CD4-positive, alpha-beta memory T cell (primary cell): ENCODE data around the gene NOS1AP. TPM values are rescaled to one million over a fixed set of nuclear protein-coding genes. Genes with fewer than 3 reads are reported as not detected.
"Not testable (repeated sequence)": the region's sequence is repeated elsewhere in the genome, so short reads cannot be mapped to it uniquely, and the experiment has no call there.

ENCODE experiments used
- CTCF ChIA-PET: fragments of 350-600 bp; sonication (Branson Sonifier 250); formaldehyde crosslinking; loops from one replicate; lab custom pipeline; 2021; ENCODE audit warnings: inconsistent platforms; ENCODE audit not compliant: partially characterized antibody; lab: Charles Lee
- POLR2A ChIA-PET: fragments of 350-600 bp; sonication (Branson Sonifier 250); formaldehyde crosslinking; loops from one replicate; lab custom pipeline; 2021; ENCODE audit not compliant: partially characterized antibody; lab: Charles Lee
- DNase-seq, 5 donors: peaks; one replicate each; pipeline versions ENCODE4 v3.0.0 to v3.0.0-alpha.2; 2020 to 2022; ENCODE audit warnings: mixed read lengths in 1 of 5
- H3K27ac ChIP-seq: one replicate; pipeline ENCODE4 v1.7.0; 2013; ENCODE audit warnings: low read depth, low read length
- H3K27me3 ChIP-seq: 2 replicates; pipeline ENCODE4 v1.7.0; 2013; ENCODE audit warnings: mild to moderate bottlenecking, low read length, moderate library complexity; ENCODE audit not compliant: insufficient read depth
- H3K36me3 ChIP-seq: 2 replicates; pipeline ENCODE4 v1.7.0; 2013; ENCODE audit warnings: mild to moderate bottlenecking, low read length, moderate library complexity; ENCODE audit not compliant: insufficient read depth
- H3K4me1 ChIP-seq: 2 replicates; pipeline ENCODE4 v1.7.0; 2013; ENCODE audit warnings: mild to moderate bottlenecking, low read length, moderate library complexity; ENCODE audit not compliant: insufficient read depth
- H3K4me3 ChIP-seq, 2 donors: one replicate each; pipeline ENCODE4 v1.7.0; 2013; ENCODE audit warnings: low read length in 2 of 2, mild to moderate bottlenecking in 1 of 2
- H3K9me3 ChIP-seq, 2 donors: one replicate each; pipeline ENCODE4 v1.7.0; 2013; ENCODE audit warnings: low read length in 2 of 2, control low read depth in 1 of 2; ENCODE audit not compliant: control insufficient read depth in 1 of 2
- H3K27ac Mint-ChIP-seq, 7 donors: one replicate each; pipeline ENCODE4 v1.8.0; 2020 to 2021; ENCODE audit warnings: mixed read lengths in 7 of 7, mild to moderate bottlenecking in 6 of 7, inconsistent platforms in 3 of 7, moderate library complexity in 3 of 7
- H3K27me3 Mint-ChIP-seq, 2 donors: one replicate each; pipeline ENCODE4 v1.8.0; 2020 to 2021; ENCODE audit warnings: mixed read lengths in 2 of 2
- H3K36me3 Mint-ChIP-seq, 2 donors: one replicate each; pipeline ENCODE4 v1.8.0; 2020 to 2021; ENCODE audit warnings: mixed read lengths in 2 of 2, inconsistent platforms in 1 of 2, mild to moderate bottlenecking in 1 of 2
- H3K4me1 Mint-ChIP-seq, 4 donors: one replicate each; pipeline ENCODE4 v1.8.0; 2020 to 2021; ENCODE audit warnings: mixed read lengths in 4 of 4, mild to moderate bottlenecking in 1 of 4
- H3K4me3 Mint-ChIP-seq, 8 donors: one replicate each; pipeline ENCODE4 v1.8.0; 2020 to 2021; ENCODE audit warnings: mixed read lengths in 8 of 8, mild to moderate bottlenecking in 7 of 8, moderate library complexity in 6 of 8, inconsistent platforms in 3 of 8
- H3K9me3 Mint-ChIP-seq, 8 donors: one replicate each; pipeline ENCODE4 v1.8.0; 2020 to 2021; ENCODE audit warnings: mixed read lengths in 8 of 8, mild to moderate bottlenecking in 5 of 8, inconsistent platforms in 3 of 8, moderate library complexity in 1 of 8
- intact Hi-C: fragments of 100-400 bp; cut with micrococcal nuclease; formaldehyde crosslinking; loops from one replicate; pipeline ENCODE4 v1.15.1; 2023
- polyA plus RNA-seq, 2 donors: library from polyadenylated mRNA; unstranded; fragments of 300-500 nt; fragmentation: Illumina TruSeq; gene quantifications; one replicate each; pipeline ENCODE4 v1.2.3, GENCODE V29; 2021
- total RNA-seq, 2 experiments: library from RNA; stranded (reverse); gene quantifications; one replicate each; pipeline ENCODE4 v1.2.3, GENCODE V29; 2021

The NOS1AP gene
- total and polyA plus RNA-seq, 4 experiments from 2014 or later: not detected

DNA sequence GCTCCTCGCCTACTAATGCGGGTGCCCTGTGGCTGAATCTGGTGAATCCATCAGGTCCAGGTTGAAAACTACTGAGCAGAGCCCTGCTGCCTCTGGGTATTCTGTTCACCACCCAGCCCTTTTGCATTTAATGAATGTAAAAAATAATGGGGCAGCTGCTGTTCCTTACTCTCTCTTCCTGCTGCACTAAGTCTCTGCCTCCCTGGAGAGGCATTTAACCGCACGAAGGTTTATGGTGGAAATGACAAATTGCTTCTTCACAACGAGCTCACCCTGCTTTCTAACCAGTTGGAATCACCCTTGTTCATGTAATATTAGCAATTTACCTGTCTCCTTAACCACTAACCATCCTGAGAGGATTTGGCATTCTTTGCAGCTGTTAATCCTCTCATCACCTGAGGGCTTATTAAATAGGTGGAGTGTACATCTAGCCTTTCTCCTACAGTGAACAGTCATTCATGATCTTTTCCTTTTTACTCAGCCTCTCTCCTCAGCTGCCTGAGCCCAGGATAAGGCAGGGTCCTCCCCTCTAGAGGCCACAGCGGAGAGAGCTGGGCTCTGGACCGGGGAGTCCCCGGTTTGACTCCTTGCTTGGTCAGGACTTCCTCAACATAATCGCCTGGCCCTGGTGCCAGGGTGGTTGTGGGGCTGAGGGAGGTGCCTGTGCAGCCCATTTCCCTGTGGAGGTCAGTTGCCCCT is 97.6 kb downstream of the NOS1AP start:
- Histone ChIP-seq H3K27me3 (no peaks in the 10 kb centered on the region), H3K36me3 (no peaks in the 10 kb centered on the region), H3K9me3 (no peaks in the 10 kb centered on the region), H3K4me3 (no peak overlapping the region), H3K4me1 (no peaks in the 10 kb centered on the region), H3K27ac (no peak overlapping the region)
- Mint-ChIP-seq H3K27ac (no peak overlapping the region), H3K4me3 (no peak overlapping the region), H3K36me3 (no peaks in the 10 kb centered on the region), H3K4me1 (no peaks in the 10 kb centered on the region), H3K9me3 (no peaks in the 10 kb centered on the region), H3K27me3 (peaks cover 21 to 25% of the 10 kb centered on the region in 2 donors)
- POLR2A ChIA-PET: no interaction called here
- no peak for DNase-seq
- CTCF ChIA-PET: no interaction called here
- intact Hi-C loops: no loop called here

DNA sequence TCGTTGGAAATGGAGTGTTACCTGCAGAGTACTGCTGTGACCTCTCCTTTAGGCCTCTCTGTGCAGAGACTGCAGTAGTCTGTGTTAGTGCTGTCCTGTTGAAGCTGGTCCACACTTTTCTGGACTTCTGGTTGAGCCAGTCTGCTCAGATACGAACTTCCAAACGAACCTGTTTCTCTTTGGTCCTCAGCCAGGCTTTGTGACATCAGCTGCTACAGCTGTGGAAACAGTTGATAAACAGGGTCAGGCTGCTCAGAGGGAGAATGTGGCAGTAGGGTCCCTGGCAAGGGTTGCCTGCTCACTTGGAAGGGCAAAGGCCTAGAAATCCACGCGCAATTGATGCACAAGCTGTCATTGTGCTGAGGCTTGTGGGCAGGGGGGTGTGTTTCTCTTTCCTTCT is 98.8 kb downstream of the NOS1AP start:
- Histone ChIP-seq H3K27ac (no peak overlapping the region), H3K4me3 (no peak overlapping the region), H3K36me3 (no peaks in the 10 kb centered on the region), H3K27me3 (no peaks in the 10 kb centered on the region), H3K9me3 (no peaks in the 10 kb centered on the region), H3K4me1 (no peaks in the 10 kb centered on the region)
- Mint-ChIP-seq H3K36me3 (no peaks in the 10 kb centered on the region), H3K4me3 (no peak overlapping the region), H3K4me1 (no peaks in the 10 kb centered on the region), H3K27me3 (peaks cover 17 to 27% of the 10 kb centered on the region in 2 donors), H3K27ac (no peak overlapping the region), H3K9me3 (no peaks in the 10 kb centered on the region)
- POLR2A ChIA-PET: no interaction called here
- no peak for DNase-seq
- intact Hi-C loops: no loop called here
- CTCF ChIA-PET: no interaction called here

DNA sequence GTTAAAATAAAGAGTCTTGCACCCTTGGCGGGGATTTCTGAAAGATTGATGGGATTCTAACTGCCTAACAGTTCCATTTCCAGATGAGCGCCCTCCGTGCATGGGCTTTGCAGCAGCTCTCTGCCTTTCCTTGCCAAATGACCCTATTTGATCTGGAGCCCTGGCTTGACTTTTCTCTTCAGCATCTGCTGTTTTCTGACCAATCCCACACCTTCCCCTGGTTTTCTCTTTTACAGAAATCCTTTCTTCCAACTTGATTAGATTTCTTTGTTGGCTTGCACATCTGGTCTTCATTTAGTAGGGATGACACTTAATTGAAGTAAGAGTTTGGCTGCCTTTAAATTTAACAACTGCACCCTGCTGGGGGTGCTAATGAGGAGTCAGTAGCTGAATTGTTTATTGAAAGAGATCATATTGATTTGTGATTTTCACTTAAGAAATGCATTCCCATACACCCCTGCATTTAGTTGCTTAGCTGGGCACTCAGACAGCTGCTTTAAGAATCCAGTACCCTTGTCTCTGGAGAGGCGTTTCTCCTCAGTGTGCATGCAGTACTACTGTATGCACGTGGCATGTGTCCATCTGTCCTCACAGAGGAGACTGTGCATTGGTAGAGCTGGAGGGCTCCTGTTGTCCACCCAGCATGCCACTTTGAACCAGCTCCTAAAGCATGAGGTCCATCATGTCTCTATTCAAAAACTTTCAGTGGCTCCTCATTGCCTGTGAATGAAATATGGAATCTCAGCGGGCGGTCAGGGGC is 99.7 kb downstream of the NOS1AP start:
- Mint-ChIP-seq H3K36me3 (no peaks in the 10 kb centered on the region), H3K27ac (no peak overlapping the region), H3K4me3 (no peak overlapping the region), H3K9me3 (no peaks in the 10 kb centered on the region), H3K4me1 (no peaks in the 10 kb centered on the region), H3K27me3 (peaks cover 14 to 27% of the 10 kb centered on the region in 2 donors)
- ChIA-PET POLR2A (no interaction called here), CTCF (no interaction called here)
- intact Hi-C loops: no loop called here
- H3K27ac ChIP-seq: no peak overlapping the region
- H3K4me3 ChIP-seq: no peak overlapping the region
- H3K4me1 ChIP-seq: no peaks in the 10 kb centered on the region
- no peaks in the 10 kb centered on the region for H3K9me3 ChIP-seq
- no peak for DNase-seq
- no peaks in the 10 kb centered on the region for H3K36me3 ChIP-seq
- H3K27me3 ChIP-seq: no peaks in the 10 kb centered on the region

DNA sequence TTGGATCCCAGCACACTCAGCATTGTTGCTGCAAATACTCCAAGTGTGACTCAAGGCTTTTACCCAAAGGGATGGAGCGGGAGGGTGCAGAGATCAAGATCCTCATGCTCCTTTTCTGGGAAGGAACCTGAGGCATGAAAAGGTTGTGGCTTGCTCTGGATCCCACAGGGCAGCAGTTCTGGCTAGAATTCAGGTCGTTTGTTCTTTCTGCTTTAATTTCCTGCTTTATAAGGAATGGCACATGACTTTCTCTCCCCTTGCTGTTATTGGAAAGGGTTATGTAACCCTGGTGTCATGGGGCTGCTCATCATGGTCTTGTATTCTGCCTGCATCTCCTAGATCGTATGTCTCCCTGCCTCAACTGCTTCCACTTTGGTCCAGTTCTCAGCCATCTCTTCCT is 101.6 kb downstream of the NOS1AP start:
- Histone ChIP-seq H3K27ac (no peak overlapping the region), H3K27me3 (no peaks in the 10 kb centered on the region), H3K4me1 (no peaks in the 10 kb centered on the region), H3K4me3 (no peak overlapping the region), H3K36me3 (no peaks in the 10 kb centered on the region), H3K9me3 (no peaks in the 10 kb centered on the region)
- H3K36me3 Mint-ChIP-seq: no peaks in the 10 kb centered on the region
- intact Hi-C loops: no loop called here
- H3K27ac Mint-ChIP-seq: peak overlapping the region in 1 of 7 donors; percentile 2
- H3K27me3 Mint-ChIP-seq: peaks cover 11 to 22% of the 10 kb centered on the region in 2 donors
- CTCF ChIA-PET: no interaction called here
- no peak overlapping the region for H3K4me3 Mint-ChIP-seq
- no peaks in the 10 kb centered on the region for H3K4me1 Mint-ChIP-seq
- no peaks in the 10 kb centered on the region for H3K9me3 Mint-ChIP-seq
- POLR2A ChIA-PET: no interaction called here
- DNase-seq: no peak

DNA sequence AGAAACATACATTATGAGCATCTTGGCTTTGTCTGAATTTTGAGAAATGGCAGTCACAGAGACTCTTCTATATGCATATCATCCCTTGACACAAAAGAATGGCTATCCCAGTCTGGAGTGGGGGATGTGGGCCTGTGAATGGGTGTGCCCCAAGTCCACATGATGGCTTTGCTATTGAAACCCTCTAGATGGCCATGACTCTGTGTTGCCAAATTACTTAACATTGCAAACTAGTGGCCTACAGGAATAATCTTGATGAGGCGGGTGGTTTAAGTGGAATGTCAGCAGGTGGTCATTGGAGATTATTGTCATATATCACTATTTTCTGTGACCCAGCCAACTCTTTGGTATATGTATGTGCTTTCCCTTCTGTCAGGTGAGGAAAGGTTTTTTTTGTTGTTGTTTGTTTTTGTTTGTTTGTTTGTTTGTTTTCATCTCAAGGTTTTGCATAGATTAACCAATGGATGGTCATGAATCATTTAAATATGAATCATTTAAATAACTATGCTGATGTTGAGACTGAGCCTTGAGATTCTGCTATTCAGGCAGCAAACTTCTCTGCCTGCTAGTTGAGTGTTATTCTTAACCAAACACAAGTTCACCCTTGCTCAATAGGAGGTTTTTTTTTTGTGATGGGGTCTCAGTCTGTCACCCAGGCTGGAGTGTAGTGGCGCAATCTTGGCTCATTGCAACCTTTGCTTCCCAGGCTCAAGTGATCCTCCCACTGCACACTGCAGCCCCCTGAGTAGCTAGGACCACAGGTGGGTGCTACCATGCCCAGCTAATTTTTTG is 103.0 kb downstream of the NOS1AP start:
- POLR2A ChIA-PET: no interaction called here
- H3K27me3 Mint-ChIP-seq: peaks cover 6 to 13% of the 10 kb centered on the region in 2 donors
- DNase-seq: no peak
- no peaks in the 10 kb centered on the region for H3K4me1 ChIP-seq
- CTCF ChIA-PET: no interaction called here
- H3K4me3 Mint-ChIP-seq: no peak overlapping the region
- intact Hi-C loops: no loop called here
- no peaks in the 10 kb centered on the region for H3K27me3 ChIP-seq
- no peaks in the 10 kb centered on the region for H3K36me3 Mint-ChIP-seq
- no peak overlapping the region for H3K4me3 ChIP-seq
- H3K27ac Mint-ChIP-seq: no peak overlapping the region
- no peaks in the 10 kb centered on the region for H3K9me3 Mint-ChIP-seq
- no peak overlapping the region for H3K27ac ChIP-seq
- H3K4me1 Mint-ChIP-seq: no peaks in the 10 kb centered on the region
- H3K36me3 ChIP-seq: no peaks in the 10 kb centered on the region
- no peaks in the 10 kb centered on the region for H3K9me3 ChIP-seq

DNA sequence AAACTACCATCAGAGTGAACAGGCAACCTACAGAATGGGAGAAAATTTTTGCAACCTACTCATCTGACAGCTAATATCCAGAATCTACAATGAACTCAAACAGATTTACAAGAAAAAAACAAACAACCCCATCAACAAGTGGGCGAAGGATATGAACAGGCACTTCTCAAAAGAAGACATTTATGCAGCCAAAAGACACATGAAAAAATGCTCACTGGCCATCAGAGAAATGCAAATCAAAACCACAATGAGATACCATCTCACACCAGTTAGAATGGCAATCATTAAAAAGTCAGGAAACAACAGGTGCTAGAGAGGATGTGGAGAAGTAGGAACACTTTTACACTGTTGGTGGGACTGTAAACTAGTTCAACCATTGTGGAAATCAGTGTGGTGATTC is 104.1 kb downstream of the NOS1AP start:
- CTCF ChIA-PET, H3K27ac Mint-ChIP-seq, H3K4me3 Mint-ChIP-seq, H3K36me3 Mint-ChIP-seq, H3K9me3 ChIP-seq, H3K4me1 ChIP-seq, POLR2A ChIA-PET, H3K27ac ChIP-seq, DNase-seq, H3K27me3 ChIP-seq, H3K36me3 ChIP-seq, H3K4me3 ChIP-seq, H3K9me3 Mint-ChIP-seq, intact Hi-C loops, H3K4me1 Mint-ChIP-seq: not testable (repeated sequence)
- peaks cover 5 to 10% of the 10 kb centered on the region in 2 donors for H3K27me3 Mint-ChIP-seq

DNA sequence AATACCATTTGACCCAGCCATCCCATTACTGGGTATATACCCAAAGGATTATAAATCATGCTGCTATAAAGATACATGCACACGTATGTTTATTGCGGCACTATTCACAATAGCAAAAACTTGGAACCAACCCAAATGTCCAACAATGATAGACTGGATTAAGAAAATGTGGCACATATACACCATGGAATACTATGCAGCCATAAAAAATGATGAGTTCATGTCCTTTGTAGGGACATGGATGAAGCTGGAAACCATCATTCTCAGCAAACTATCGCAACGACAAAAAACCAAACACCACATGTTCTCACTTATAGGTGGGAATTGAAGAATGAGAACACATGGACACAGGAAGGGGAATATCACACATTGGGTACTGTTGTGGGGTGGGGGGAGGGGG is 104.5 kb downstream of the NOS1AP start:
- H3K9me3 Mint-ChIP-seq, H3K36me3 Mint-ChIP-seq, H3K27me3 ChIP-seq, H3K27ac ChIP-seq, DNase-seq, H3K9me3 ChIP-seq, H3K4me3 Mint-ChIP-seq, H3K4me3 ChIP-seq, H3K27me3 Mint-ChIP-seq, CTCF ChIA-PET, H3K36me3 ChIP-seq, POLR2A ChIA-PET, H3K4me1 Mint-ChIP-seq, H3K27ac Mint-ChIP-seq, H3K4me1 ChIP-seq, intact Hi-C loops: not testable (repeated sequence)
